MM.1S (cell line): ENCODE data around the gene FBP1.

Source experiments
- EZH2 ChIP-seq: fragments of 300-600 bp; sonication (generic); optimal IDR thresholded peaks from 2 replicates; pipeline ENCODE3; 2017; ENCODE audit warnings: low read depth, mild to moderate bottlenecking, antibody characterized with exemption, low read length, mixed read lengths
- TF ChIP-seq, protein P1 (sequence below): fragments of 300-600 bp; sonication (generic); IDR thresholded peaks from 2 replicates; pipeline ENCODE4 v1.5.1; 2016; ENCODE audit warnings: antibody characterized with exemption, low read length, mixed read lengths

DNA sequence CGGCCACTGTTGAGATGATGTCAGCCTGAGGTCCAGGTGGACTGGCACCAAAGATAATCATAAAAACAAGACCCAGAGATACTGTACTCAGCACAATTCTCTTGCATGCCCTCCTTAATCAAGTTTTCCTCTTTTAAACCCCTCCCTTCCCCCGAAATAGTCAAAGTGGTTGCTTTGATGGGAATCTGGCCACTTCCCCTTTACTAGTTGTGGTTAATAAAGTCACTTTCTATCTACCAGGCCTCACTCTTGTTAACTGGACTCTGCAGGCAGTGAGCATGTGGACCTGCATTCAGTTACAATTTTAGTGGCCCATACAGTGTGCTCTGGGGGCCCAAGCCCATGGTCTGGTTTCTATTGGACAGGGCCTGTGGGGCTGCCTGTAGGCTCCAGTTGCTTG, 63.2 kb downstream of the FBP1 start:
- TF ChIP-seq, protein P1, sequence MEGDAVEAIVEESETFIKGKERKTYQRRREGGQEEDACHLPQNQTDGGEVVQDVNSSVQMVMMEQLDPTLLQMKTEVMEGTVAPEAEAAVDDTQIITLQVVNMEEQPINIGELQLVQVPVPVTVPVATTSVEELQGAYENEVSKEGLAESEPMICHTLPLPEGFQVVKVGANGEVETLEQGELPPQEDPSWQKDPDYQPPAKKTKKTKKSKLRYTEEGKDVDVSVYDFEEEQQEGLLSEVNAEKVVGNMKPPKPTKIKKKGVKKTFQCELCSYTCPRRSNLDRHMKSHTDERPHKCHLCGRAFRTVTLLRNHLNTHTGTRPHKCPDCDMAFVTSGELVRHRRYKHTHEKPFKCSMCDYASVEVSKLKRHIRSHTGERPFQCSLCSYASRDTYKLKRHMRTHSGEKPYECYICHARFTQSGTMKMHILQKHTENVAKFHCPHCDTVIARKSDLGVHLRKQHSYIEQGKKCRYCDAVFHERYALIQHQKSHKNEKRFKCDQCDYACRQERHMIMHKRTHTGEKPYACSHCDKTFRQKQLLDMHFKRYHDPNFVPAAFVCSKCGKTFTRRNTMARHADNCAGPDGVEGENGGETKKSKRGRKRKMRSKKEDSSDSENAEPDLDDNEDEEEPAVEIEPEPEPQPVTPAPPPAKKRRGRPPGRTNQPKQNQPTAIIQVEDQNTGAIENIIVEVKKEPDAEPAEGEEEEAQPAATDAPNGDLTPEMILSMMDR, result no peak
- TF ChIP-seq EZH2, result no peak
